IPS-NIHi7 (cell line): ENCODE data around the gene KIAA0040.
"Not testable (repeated sequence)": the region's sequence is repeated elsewhere in the genome, so short reads cannot be mapped to it uniquely, and the experiment has no call there.

ENCODE experiments used
- DNase-seq: peaks from one replicate; pipeline ENCODE4 v3.0.0; 2012; ENCODE audit warnings: mixed read lengths; ENCODE audit errors: extremely low spot score

Gene KIAA0040

GRCh38 chr1:175137369-175137768 lies 55.2 kb downstream of the KIAA0040 start:
- no peak for DNase-seq

- DNase-seq, result no peak
These were observed 56.3 kb downstream of the KIAA0040 start for GRCh38 chr1:175136246-175136645.

GRCh38 chr1:175134500-175134899 lies 58.1 kb downstream of the KIAA0040 start:
- no peak for DNase-seq

- DNase-seq, result no peak
These were observed 58.7 kb downstream of the KIAA0040 start for GRCh38 chr1:175133673-175134435.

GRCh38 chr1:175132436-175132835 lies 60.1 kb downstream of the KIAA0040 start:
- no peak for DNase-seq

GRCh38 chr1:175131095-175131494 lies 61.5 kb downstream of the KIAA0040 start:
- DNase-seq, result no peak

- DNase-seq, result no peak
These were observed 61.9 kb downstream of the KIAA0040 start for GRCh38 chr1:175130649-175131045.

- peak; percentile 61 for DNase-seq
These were observed 62.5 kb downstream of the KIAA0040 start for GRCh38 chr1:175129997-175130648.

GRCh38 chr1:175129644-175129996 lies 63.0 kb downstream of the KIAA0040 start:
- no peak for DNase-seq

GRCh38 chr1:175129182-175129581 lies 63.4 kb downstream of the KIAA0040 start:
- DNase-seq, result no peak

GRCh38 chr1:175128523-175128922 lies 64.1 kb downstream of the KIAA0040 start:
- DNase-seq, result no peak

- DNase-seq, result no peak
These were observed 65.0 kb downstream of the KIAA0040 start for GRCh38 chr1:175127565-175127964.

- DNase-seq, result no peak
These were observed 66.2 kb downstream of the KIAA0040 start for GRCh38 chr1:175126347-175126746.

- no peak for DNase-seq
These were observed 67.7 kb downstream of the KIAA0040 start for GRCh38 chr1:175124861-175125260.

- DNase-seq, result no peak
These were observed 72.1 kb downstream of the KIAA0040 start for GRCh38 chr1:175120511-175120910.

GRCh38 chr1:175118375-175119367 lies 73.9 kb downstream of the KIAA0040 start:
- DNase-seq, result no peak

- no peak for DNase-seq
These were observed 75.7 kb downstream of the KIAA0040 start for GRCh38 chr1:175116903-175117302.

- no peak for DNase-seq
These were observed 76.3 kb downstream of the KIAA0040 start for GRCh38 chr1:175116210-175116798.

GRCh38 chr1:175114996-175115395 lies 77.6 kb downstream of the KIAA0040 start:
- no peak for DNase-seq

GRCh38 chr1:175108331-175108820 lies 84.2 kb downstream of the KIAA0040 start:
- DNase-seq, result not testable (repeated sequence)
